HG02798 (cell line): Measurements from ENCODE around the gene MAP4K4.

ENCODE experiments used
- ATAC-seq: cut with Tn5 transposase; IDR thresholded peaks from one replicate; pipeline ENCODE4 v1.9.1; 2021; ENCODE audit warnings: mild to moderate bottlenecking; ENCODE audit not compliant: unreplicated experiment, poor library complexity

Gene MAP4K4

GRCh38 chr2:101852824-101853223 lies 155.3 kb downstream of the MAP4K4 start:
- no peak for ATAC-seq

- no peak for ATAC-seq
Observed at GRCh38 chr2:101854877-101855276, 157.4 kb downstream of the MAP4K4 start.

DNA sequence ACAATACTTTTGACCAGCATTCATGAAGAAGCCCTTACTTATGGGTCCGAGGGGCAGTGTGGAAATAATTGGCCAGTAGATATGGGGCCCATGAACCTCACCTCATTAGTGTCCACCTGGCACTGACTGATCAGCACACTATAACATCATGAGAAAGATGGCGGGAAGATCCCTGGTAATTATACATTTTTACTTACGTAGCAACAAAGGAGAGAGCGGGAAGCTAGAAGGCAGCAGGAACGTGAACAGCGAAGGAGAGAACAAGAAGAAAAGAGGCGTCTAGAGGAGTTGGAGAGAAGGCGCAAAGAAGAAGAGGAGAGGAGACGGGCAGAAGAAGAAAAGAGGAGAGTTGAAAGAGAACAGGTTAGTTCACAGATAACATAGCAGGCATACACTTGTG lies 158.3 kb downstream of the MAP4K4 start:
- ATAC-seq = no peak

- ATAC-seq = no peak
Observed at GRCh38 chr2:101858246-101858645, 160.7 kb downstream of the MAP4K4 start.

- ATAC-seq = no peak
Observed at GRCh38 chr2:101858910-101859309, 161.4 kb downstream of the MAP4K4 start.

DNA sequence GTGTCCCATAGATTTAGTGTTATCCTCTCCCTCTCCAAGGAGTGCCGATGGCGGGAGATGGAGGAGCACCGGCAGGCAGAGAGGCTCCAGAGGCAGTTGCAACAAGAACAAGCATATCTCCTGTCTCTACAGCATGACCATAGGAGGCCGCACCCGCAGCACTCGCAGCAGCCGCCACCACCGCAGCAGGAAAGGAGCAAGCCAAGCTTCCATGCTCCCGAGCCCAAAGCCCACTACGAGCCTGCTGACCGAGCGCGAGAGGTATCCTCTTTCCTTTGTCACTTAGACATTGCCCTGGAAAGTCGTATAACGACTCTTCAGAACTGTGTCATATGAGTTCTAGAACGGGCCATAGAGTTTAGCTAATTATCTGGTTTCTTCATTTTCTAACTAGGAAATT lies 162.1 kb downstream of the MAP4K4 start:
- ATAC-seq = no peak

GRCh38 chr2:101860157-101860556 lies 162.7 kb downstream of the MAP4K4 start:
- ATAC-seq = no peak

GRCh38 chr2:101860782-101861181 lies 163.3 kb downstream of the MAP4K4 start:
- ATAC-seq = no peak

GRCh38 chr2:101861382-101861781 lies 163.9 kb downstream of the MAP4K4 start:
- ATAC-seq = no peak

- ATAC-seq = no peak
Observed at GRCh38 chr2:101863534-101863933, 166.0 kb downstream of the MAP4K4 start.

- no peak for ATAC-seq
Observed at GRCh38 chr2:101864426-101864825, 166.9 kb downstream of the MAP4K4 start.

DNA sequence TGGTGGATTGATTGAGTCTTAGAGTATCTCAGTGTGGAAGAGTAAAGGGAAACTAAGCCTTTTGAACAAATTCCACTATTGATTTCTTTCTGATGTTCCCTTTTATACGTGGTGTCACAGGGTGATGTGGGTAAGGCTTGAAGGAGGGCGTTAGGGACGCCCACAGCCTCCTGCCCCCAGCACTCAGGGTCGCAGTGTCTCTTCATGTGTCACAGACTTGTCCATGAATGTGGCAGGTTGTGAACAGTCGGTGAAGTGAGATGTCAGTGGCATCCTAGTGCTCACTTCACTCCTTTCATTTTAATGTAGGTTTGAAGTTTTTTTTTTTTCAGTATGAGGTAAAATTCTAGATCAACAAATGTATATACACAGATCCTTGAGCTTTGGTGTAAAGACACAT lies 171.0 kb downstream of the MAP4K4 start:
- no peak for ATAC-seq

DNA sequence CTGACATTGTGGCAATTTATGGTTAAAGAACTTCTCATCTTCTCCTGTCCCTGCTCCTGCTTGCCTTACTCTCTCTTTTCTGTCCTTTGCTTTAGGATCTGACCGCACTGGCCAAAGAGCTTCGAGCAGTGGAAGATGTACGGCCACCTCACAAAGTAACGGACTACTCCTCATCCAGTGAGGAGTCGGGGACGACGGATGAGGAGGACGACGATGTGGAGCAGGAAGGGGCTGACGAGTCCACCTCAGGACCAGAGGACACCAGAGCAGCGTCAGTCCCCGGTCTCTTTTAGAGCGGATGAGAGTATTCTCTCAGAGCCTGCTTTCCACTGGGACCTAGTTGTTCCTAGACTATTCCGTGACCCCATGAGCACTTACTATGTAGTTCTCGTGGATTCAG lies 172.0 kb downstream of the MAP4K4 start:
- ATAC-seq = no peak

GRCh38 chr2:101870444-101870843 lies 172.9 kb downstream of the MAP4K4 start:
- ATAC-seq = no peak

- no peak for ATAC-seq
Observed at GRCh38 chr2:101871480-101871879, 174.0 kb downstream of the MAP4K4 start.

DNA sequence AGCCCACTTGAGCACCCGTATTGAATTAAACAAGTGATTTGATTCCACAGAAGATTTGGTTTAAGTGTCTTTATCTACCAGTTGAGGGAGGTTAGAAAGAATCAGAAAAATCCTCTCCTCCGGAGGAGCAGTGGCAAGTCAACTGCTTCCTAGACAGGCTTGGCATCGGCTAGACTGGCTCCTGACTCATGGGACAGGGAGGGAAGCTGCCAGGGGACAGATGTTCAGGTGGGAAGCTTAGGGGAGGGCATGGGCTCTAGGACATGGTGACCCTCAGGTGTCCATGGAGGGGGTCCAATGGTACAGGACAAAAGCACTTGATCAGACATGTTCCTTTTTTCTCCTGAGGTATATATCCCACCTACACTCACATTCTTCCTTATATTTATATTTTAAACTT lies 175.0 kb downstream of the MAP4K4 start:
- no peak for ATAC-seq

DNA sequence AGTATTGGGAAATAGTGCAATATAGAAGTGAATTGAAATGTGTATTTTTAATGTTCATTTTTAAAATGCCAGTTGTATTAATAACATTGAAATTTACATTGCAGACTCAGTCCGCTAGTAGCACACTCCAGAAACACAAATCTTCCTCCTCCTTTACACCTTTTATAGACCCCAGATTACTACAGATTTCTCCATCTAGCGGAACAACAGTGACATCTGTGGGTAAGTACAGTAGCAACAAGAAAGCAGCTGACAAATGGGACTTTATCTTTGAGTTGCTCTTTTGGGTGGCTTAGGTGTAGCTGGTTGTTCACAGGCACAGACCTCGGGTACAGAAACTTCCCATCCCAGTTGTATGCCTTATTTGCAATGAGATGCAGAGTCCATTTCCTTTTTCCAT lies 176.0 kb downstream of the MAP4K4 start:
- no peak for ATAC-seq

- ATAC-seq = no peak
Observed at GRCh38 chr2:101874069-101874468, 176.6 kb downstream of the MAP4K4 start.

DNA sequence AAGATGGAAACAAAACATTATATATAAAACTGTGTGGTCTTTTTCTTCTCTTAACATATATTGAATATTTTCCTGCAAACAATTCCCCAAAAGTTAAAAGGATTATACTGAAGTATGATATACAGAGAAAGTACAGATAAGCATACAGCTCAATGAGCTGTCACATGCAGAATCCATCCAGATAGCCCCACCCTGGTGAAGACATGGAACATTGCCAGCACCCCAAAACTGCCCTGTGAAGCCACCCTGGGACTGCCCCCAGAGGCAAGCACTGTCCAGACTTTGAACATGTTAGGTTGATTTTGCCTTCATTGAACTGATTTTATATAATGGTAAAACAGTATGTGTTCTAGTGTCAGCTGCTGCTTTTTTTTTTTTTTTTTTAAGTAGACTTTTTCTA lies 182.0 kb downstream of the MAP4K4 start:
- no peak for ATAC-seq

DNA sequence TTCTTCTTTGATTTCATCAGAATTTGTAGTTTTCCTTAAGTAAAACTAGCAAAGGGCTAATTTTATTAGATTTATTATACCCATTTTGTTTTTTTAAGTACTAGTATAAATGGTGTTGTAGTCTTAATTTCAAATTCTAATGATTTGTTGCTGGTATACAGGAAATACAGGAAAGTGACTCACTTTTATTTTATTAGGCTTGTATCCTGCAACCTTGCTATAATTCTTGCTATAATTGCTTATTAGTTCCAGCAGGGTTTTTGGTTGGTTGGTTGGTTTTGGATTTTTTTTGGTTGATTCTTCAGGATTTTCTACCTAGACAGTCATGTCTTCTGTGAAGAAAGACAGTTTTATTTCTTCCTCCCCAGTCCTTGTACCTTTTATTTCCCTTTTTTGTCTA lies 183.6 kb downstream of the MAP4K4 start:
- ATAC-seq = no peak

GRCh38 chr2:101882769-101883307 lies 185.3 kb downstream of the MAP4K4 start:
- no peak for ATAC-seq

- ATAC-seq = peak; percentile 61
Observed at GRCh38 chr2:101883860-101884259, 186.4 kb downstream of the MAP4K4 start.

DNA sequence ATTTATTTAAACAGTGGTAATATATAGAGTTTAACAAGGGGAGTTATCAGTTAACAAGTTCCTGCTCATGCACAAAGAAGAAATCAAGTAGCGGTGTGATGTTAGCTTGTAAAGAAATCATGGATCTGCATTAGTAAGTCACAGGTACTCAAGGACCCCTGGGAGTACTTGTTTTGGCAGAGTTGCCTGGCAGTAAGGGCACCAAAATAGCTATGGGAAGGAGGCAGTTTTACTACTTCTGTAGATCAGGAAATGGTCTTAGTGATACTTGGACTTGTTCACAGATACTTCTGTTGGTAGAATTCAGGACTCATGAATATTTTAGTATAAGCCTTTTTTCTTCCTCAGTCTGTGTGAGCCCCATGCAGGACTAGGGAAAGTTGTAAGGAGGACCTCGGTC lies 186.9 kb downstream of the MAP4K4 start:
- ATAC-seq = no peak
